ENCODE measurements around the gene KRTAP1-5. TPM values are rescaled to one million over a fixed set of nuclear protein-coding genes. Genes with fewer than 3 reads are reported as not detected.
"Not testable (repeated sequence)": the region's sequence is repeated elsewhere in the genome, so short reads cannot be mapped to it uniquely, and the experiment has no call there.

The KRTAP1-5 gene
- total RNA-seq, 6 experiments from 2014 or later: not detected

DNA sequence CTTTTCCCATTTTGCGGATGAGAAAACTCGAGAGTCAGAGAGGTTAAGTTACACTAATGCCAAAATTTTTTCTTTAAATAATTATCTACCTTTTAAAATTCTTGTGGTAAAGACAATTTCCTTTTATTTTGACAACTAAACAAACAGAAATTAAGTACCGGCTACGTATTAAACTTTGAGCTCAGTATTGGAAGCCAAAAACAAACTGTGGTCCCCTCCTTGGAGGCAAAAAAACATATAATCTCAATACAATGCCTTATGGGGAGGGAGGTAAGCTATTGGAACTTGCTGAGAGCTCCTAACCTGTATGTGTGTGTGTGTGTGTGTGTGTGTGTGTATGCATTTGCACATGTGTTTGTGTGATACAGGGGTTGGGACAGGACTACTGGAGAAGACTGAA lies 36.4 kb upstream of the KRTAP1-5 start:
- no peaks in the 10 kb centered on the region for H3K4me1 ChIP-seq
- H3K4me3 ChIP-seq: no peak overlapping the region
- peaks cover 0 to 5% of the 10 kb centered on the region in 2 donors for H3K27me3 ChIP-seq
- TF ChIP-seq, protein P1, sequence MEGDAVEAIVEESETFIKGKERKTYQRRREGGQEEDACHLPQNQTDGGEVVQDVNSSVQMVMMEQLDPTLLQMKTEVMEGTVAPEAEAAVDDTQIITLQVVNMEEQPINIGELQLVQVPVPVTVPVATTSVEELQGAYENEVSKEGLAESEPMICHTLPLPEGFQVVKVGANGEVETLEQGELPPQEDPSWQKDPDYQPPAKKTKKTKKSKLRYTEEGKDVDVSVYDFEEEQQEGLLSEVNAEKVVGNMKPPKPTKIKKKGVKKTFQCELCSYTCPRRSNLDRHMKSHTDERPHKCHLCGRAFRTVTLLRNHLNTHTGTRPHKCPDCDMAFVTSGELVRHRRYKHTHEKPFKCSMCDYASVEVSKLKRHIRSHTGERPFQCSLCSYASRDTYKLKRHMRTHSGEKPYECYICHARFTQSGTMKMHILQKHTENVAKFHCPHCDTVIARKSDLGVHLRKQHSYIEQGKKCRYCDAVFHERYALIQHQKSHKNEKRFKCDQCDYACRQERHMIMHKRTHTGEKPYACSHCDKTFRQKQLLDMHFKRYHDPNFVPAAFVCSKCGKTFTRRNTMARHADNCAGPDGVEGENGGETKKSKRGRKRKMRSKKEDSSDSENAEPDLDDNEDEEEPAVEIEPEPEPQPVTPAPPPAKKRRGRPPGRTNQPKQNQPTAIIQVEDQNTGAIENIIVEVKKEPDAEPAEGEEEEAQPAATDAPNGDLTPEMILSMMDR (IDR thresholded peaks at IDR 0.05): no peak
- TF ChIP-seq POLR2A (IDR thresholded peaks at IDR 0.05): no peak
- no peak for ATAC-seq
- no peaks in the 10 kb centered on the region for H3K9me3 ChIP-seq
- H3K36me3 ChIP-seq: no peaks in the 10 kb centered on the region
- no peak overlapping the region for H3K27ac ChIP-seq
- no peak for DNase-seq
- intact Hi-C loops (cut with DNase I): no loop called here
- WGBS (ENCODE audit: insufficient coverage, low coverage, low lambda C conversion rate, missing lambda C conversion rate): 54% methylated on average over 4 of the region's 4 CpGs

DNA sequence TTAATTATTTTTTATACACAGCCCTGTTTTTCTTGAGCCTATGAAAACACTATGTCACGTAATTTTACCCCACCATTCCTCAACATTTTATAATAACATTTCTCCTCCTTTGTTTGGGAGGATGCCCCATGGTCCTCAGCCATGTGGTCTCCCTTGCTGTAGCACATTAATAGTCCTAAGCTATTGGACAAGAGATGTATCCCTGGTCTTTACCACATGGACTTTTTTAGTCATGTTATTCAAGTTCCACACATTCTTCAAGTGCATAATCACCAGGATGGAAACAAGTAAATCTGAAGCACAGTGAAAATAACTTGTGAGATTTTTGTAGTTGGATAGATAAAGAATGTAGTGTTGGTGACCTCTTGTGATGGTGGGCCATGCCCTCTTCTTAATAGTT lies 35.0 kb upstream of the KRTAP1-5 start:
- no peak overlapping the region for H3K4me3 ChIP-seq
- DNase-seq: no peak
- H3K27me3 ChIP-seq: peaks cover 0 to 5% of the 10 kb centered on the region in 2 donors
- H3K27ac ChIP-seq: no peak overlapping the region
- H3K9me3 ChIP-seq: no peaks in the 10 kb centered on the region
- H3K4me1 ChIP-seq: no peaks in the 10 kb centered on the region
- WGBS (ENCODE audit: insufficient coverage, low coverage, low lambda C conversion rate, missing lambda C conversion rate): 60% methylated on average over 1 of the region's 1 CpG
- no peak for ATAC-seq
- TF ChIP-seq, protein P1 (IDR thresholded peaks at IDR 0.05): no peak
- TF ChIP-seq POLR2A (IDR thresholded peaks at IDR 0.05): no peak
- H3K36me3 ChIP-seq: no peaks in the 10 kb centered on the region
- intact Hi-C loops (cut with DNase I): no loop called here

DNA sequence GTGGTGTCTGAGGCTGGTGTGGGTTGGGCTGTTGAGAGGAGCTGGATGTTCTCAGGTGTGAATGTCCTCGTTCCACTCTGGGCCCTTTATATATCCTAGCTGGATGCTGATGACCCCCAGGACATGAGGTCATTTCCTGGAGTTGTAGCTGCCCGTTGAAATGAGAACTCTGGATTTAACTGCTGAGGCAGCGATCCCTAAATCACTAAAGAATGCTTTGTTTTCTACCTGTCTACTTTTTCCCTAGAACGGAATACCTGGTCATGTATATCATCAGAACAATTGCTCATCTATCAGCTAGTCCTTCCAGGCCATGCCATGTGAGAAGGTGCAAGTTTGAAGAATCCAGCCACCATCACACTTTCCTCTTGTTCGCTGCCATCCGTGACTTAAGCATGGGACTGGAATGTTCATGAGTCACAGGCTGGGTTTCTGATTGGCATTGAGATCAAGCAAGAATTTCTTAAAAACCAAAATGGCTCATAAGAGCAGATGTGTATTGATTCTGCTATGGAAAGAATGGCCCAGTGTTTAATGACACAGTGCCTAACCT lies 33.1 kb upstream of the KRTAP1-5 start, which contains the start of gene KRTAP2-3:
KRTAP2-3 (minus strand) TSS at position 63 of the 553 bp plus-strand sequence. CDS start 64 bp downstream, outside the sequence.
- 54% methylated on average over 6 of the region's 6 CpGs for WGBS (ENCODE audit: insufficient coverage, low coverage, low lambda C conversion rate, missing lambda C conversion rate)
- no peak for TF ChIP-seq POLR2A (IDR thresholded peaks at IDR 0.05)
- TF ChIP-seq, protein P1 (IDR thresholded peaks at IDR 0.05): no peak

DNA sequence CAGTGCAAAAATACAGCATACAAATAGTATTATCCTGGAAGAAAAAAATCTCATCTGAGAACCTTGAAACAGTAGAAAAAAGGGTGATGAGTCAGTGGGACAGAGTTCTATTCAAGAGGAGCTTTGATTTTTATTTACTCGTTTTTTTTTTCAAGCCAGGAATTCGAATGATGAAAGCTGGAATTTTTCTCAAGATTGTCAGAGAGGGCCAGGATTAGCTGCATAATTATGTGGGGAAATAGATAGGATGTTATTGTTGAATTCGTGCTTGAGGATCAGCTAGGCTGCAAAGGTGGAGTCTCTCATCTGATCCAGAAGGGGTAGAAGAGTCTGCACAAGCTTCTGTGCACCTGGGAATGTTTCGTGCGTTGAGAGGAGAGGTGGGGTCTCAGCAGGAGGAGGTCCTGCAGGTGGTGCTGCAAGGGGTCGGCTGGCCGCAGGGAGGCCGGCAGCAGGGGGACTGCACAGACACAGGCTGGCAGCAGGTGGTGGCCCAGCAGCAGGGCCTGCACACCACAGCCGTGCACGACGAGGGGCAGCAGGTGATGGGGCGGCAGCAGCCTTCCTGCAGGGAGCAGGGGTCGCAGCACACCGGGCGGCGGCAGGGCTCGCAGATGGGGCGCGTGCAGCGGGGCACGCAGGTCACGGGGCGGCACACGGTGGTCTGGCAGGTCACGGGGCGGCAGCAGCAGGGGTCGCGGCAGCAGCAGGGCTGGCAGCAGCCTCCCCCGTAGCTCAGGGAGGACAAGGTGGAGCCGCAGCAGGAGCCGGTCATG lies 32.5 kb upstream of the KRTAP1-5 start:
- H3K27ac ChIP-seq; H3K9me3 ChIP-seq; H3K4me3 ChIP-seq; intact Hi-C loops (cut with DNase I); H3K27me3 ChIP-seq; DNase-seq; H3K36me3 ChIP-seq; H3K4me1 ChIP-seq: not testable (repeated sequence)
- 18% methylated on average over 5 of the region's 31 CpGs for WGBS (ENCODE audit: insufficient coverage, low coverage, low lambda C conversion rate, missing lambda C conversion rate)
- peak in 1 of 4 donors; percentile 17 for ATAC-seq

More for the DNA sequence above, 33.1 kb upstream of the KRTAP1-5 start, which contains the start of gene KRTAP2-3:
- Histone ChIP-seq H3K27ac (no peak within 1 kb of the TSS), H3K4me3 (no peak within 1 kb of the TSS), H3K4me1 (no peaks in the 10 kb centered on the region), H3K9me3 (no peaks in the 10 kb centered on the region), H3K36me3 (no peaks in the 10 kb centered on the region), H3K27me3 (peaks cover 0 to 5% of the 10 kb centered on the region in 2 donors)
- no peak for ATAC-seq
- no peak for DNase-seq
- intact Hi-C loops (cut with DNase I): no loop called here

DNA sequence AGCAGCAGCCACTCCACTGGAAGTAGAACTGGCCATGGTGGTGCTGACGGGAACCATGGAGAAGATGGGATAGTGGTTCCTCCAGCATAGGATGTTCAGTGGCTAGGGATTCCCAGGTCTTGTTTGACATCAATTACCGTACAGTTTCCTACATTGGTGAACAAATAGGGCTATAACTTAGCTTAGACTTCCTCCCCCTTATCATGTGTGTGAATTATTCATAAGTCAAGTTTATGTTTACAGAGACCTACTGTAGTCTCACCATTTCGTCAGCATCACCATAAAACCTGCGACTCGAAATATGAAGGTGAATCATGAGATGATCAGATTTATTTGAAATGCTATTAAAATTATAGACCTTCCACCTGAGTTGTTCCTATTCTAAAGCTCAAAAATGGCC lies 31.7 kb upstream of the KRTAP1-5 start:
- TF ChIP-seq, protein P1 (IDR thresholded peaks at IDR 0.05): no peak
- TF ChIP-seq POLR2A (IDR thresholded peaks at IDR 0.05): no peak
- H3K27ac ChIP-seq: no peak overlapping the region
- ATAC-seq: no peak
- peaks cover 0 to 5% of the 10 kb centered on the region in 2 donors for H3K27me3 ChIP-seq
- no peaks in the 10 kb centered on the region for H3K4me1 ChIP-seq
- no peak for DNase-seq
- no peaks in the 10 kb centered on the region for H3K9me3 ChIP-seq
- H3K36me3 ChIP-seq: no peaks in the 10 kb centered on the region
- no peak overlapping the region for H3K4me3 ChIP-seq
- intact Hi-C loops (cut with DNase I): no loop called here
- WGBS (ENCODE audit: insufficient coverage, low coverage, low lambda C conversion rate, missing lambda C conversion rate): 80% methylated on average over 4 of the region's 5 CpGs
